Measurements from ENCODE around the gene STIM1. TPM values are rescaled to one million over a fixed set of nuclear protein-coding genes. Genes with fewer than 3 reads are reported as not detected.

Gene STIM1
- total RNA-seq, 1 donor: 57.9 TPM

- TF ChIP-seq CTCF (IDR thresholded peaks at IDR 0.05; ENCODE audit: extremely low read depth, low read depth, low read length): no peak
- Histone ChIP-seq H4K20me1 (ENCODE audit: insufficient read depth, low read length) (no peaks in the 10 kb centered on the region), H3K27me3 (ENCODE audit: insufficient read depth, low read length) (no peaks in the 10 kb centered on the region), H3K4me3 (ENCODE audit: insufficient read depth, low read length) (no peak overlapping the region), H3K36me3 (ENCODE audit: insufficient read depth, low read length) (no peaks in the 10 kb centered on the region), H3K27ac (ENCODE audit: low read depth, low read length) (no peak overlapping the region), H2AFZ (ENCODE audit: low read length) (no peak overlapping the region), H3K4me2 (ENCODE audit: insufficient read depth, low read length) (no peak overlapping the region), H3K4me1 (ENCODE audit: insufficient read depth, low read length) (peaks cover 45% of the 10 kb centered on the region), H3K9me3 (ENCODE audit: low read depth, low read length) (no peaks in the 10 kb centered on the region), H3K79me2 (ENCODE audit: insufficient read depth, low read length) (peaks cover 8% of the 10 kb centered on the region)
- DNase-seq (ENCODE audit: insufficient read length, low spot score, missing footprints): peak; percentile 22
These were observed 91.1 kb downstream of the STIM1 start for GRCh38 chr11:3946455-3947017.

- no peaks in the 10 kb centered on the region for H3K27me3 ChIP-seq (ENCODE audit: insufficient read depth, low read length)
- no peak for DNase-seq (ENCODE audit: insufficient read length, low spot score, missing footprints)
- H3K4me3 ChIP-seq (ENCODE audit: insufficient read depth, low read length): no peak overlapping the region
- H3K79me2 ChIP-seq (ENCODE audit: insufficient read depth, low read length): peaks cover 7% of the 10 kb centered on the region
- H3K4me2 ChIP-seq (ENCODE audit: insufficient read depth, low read length): no peak overlapping the region
- H3K4me1 ChIP-seq (ENCODE audit: insufficient read depth, low read length): peaks cover 45% of the 10 kb centered on the region
- H4K20me1 ChIP-seq (ENCODE audit: insufficient read depth, low read length): no peaks in the 10 kb centered on the region
- H2AFZ ChIP-seq (ENCODE audit: low read length): no peak overlapping the region
- TF ChIP-seq CTCF (IDR thresholded peaks at IDR 0.05; ENCODE audit: extremely low read depth, low read depth, low read length): no peak
- no peaks in the 10 kb centered on the region for H3K36me3 ChIP-seq (ENCODE audit: insufficient read depth, low read length)
- H3K9me3 ChIP-seq (ENCODE audit: low read depth, low read length): no peaks in the 10 kb centered on the region
- no peak overlapping the region for H3K27ac ChIP-seq (ENCODE audit: low read depth, low read length)
These were observed 91.6 kb downstream of the STIM1 start for GRCh38 chr11:3947061-3947460.

- TF ChIP-seq CTCF (IDR thresholded peaks at IDR 0.05; ENCODE audit: extremely low read depth, low read depth, low read length): no peak
- H3K4me2 ChIP-seq (ENCODE audit: insufficient read depth, low read length): no peak overlapping the region
These were observed 93.7 kb downstream of the STIM1 start for GRCh38 chr11:3949125-3949524.

GRCh38 chr11:3950996-3951660 lies 95.7 kb downstream of the STIM1 start:
- Histone ChIP-seq H3K4me1 (ENCODE audit: insufficient read depth, low read length) (peaks cover 26% of the 10 kb centered on the region), H3K27me3 (ENCODE audit: insufficient read depth, low read length) (no peaks in the 10 kb centered on the region), H4K20me1 (ENCODE audit: insufficient read depth, low read length) (no peaks in the 10 kb centered on the region), H3K4me2 (ENCODE audit: insufficient read depth, low read length) (no peak overlapping the region), H3K4me3 (ENCODE audit: insufficient read depth, low read length) (no peak overlapping the region), H2AFZ (ENCODE audit: low read length) (no peak overlapping the region), H3K27ac (ENCODE audit: low read depth, low read length) (peak overlapping the region; percentile 6), H3K36me3 (ENCODE audit: insufficient read depth, low read length) (no peaks in the 10 kb centered on the region), H3K79me2 (ENCODE audit: insufficient read depth, low read length) (peaks cover 5% of the 10 kb centered on the region), H3K9me3 (ENCODE audit: low read depth, low read length) (no peaks in the 10 kb centered on the region)
- TF ChIP-seq CTCF (IDR thresholded peaks at IDR 0.05; ENCODE audit: extremely low read depth, low read depth, low read length): no peak
- DNase-seq (ENCODE audit: insufficient read length, low spot score, missing footprints): peak; percentile 62

More at GRCh38 chr11:3949125-3949524, 93.7 kb downstream of the STIM1 start:
- Histone ChIP-seq H3K9me3 (ENCODE audit: low read depth, low read length) (no peaks in the 10 kb centered on the region), H3K27ac (ENCODE audit: low read depth, low read length) (no peak overlapping the region), H3K27me3 (ENCODE audit: insufficient read depth, low read length) (no peaks in the 10 kb centered on the region), H2AFZ (ENCODE audit: low read length) (no peak overlapping the region), H3K79me2 (ENCODE audit: insufficient read depth, low read length) (peaks cover 3% of the 10 kb centered on the region), H3K4me3 (ENCODE audit: insufficient read depth, low read length) (no peak overlapping the region), H3K4me1 (ENCODE audit: insufficient read depth, low read length) (peaks cover 25% of the 10 kb centered on the region), H3K36me3 (ENCODE audit: insufficient read depth, low read length) (no peaks in the 10 kb centered on the region), H4K20me1 (ENCODE audit: insufficient read depth, low read length) (no peaks in the 10 kb centered on the region)
- no peak for DNase-seq (ENCODE audit: insufficient read length, low spot score, missing footprints)

Data from osteoblast (primary cell).